HuH-7 (cell line): ENCODE measurements around the gene KLHL17.

Experiments used
- DNase-seq: peaks from one replicate; pipeline ENCODE4 v3.0.0; 2011; ENCODE audit warnings: low spot score

KLHL17 gene

GRCh38 chr1:960363-961131 is at the start of gene KLHL17:
Gene KLHL17, plus strand, starts transcription at chr1:960584. Its CDS starts 110 bp downstream, at chr1:960694.
- peak; percentile 86 for DNase-seq

- peak; percentile 4 for DNase-seq
Observed at GRCh38 chr1:910881-911721, 49.3 kb upstream of the KLHL17 start.

- DNase-seq, result no peak
Observed at GRCh38 chr1:911875-912739, 48.3 kb upstream of the KLHL17 start.

GRCh38 chr1:912740-913301 is 47.6 kb upstream of the KLHL17 start:
- DNase-seq, result peak; percentile 80

GRCh38 chr1:913491-914130 is 46.8 kb upstream of the KLHL17 start:
- no peak for DNase-seq

- DNase-seq, result no peak
Observed at GRCh38 chr1:914131-914890, 46.1 kb upstream of the KLHL17 start.

- DNase-seq, result no peak
Observed at GRCh38 chr1:914891-915280, 45.5 kb upstream of the KLHL17 start.

- no peak for DNase-seq
Observed at GRCh38 chr1:915295-916172, 44.9 kb upstream of the KLHL17 start.

- no peak for DNase-seq
Observed at GRCh38 chr1:916173-917075, 44.0 kb upstream of the KLHL17 start.

- DNase-seq, result no peak
Observed at GRCh38 chr1:917076-917459, 43.3 kb upstream of the KLHL17 start.

- DNase-seq, result no peak
Observed at GRCh38 chr1:917466-918091, 42.8 kb upstream of the KLHL17 start.

GRCh38 chr1:918353-918752 is 42.0 kb upstream of the KLHL17 start:
- DNase-seq, result no peak

- no peak for DNase-seq
Observed at GRCh38 chr1:918843-919242, 41.5 kb upstream of the KLHL17 start.

- no peak for DNase-seq
Observed at GRCh38 chr1:919271-919872, 41.0 kb upstream of the KLHL17 start.

GRCh38 chr1:920010-920409 is 40.4 kb upstream of the KLHL17 start:
- no peak for DNase-seq

- no peak for DNase-seq
Observed at GRCh38 chr1:920521-920920, 39.9 kb upstream of the KLHL17 start.

GRCh38 chr1:921011-921837 is 39.2 kb upstream of the KLHL17 start:
- DNase-seq, result peak; percentile 96
